ENCODE measurements around the gene NKAIN2. TPM values are rescaled to one million over a fixed set of nuclear protein-coding genes. Genes with fewer than 3 reads are reported as not detected.

The NKAIN2 gene
- polyA plus RNA-seq, 1 donor: 6.4 TPM

GRCh38 chr6:123806561-123806960, 2.9 kb downstream of the NKAIN2 start:
- no peak for DNase-seq (ENCODE audit: low read depth)

GRCh38 chr6:123808556-123808955, 4.9 kb downstream of the NKAIN2 start:
- DNase-seq (ENCODE audit: low read depth): no peak

- DNase-seq (ENCODE audit: low read depth): no peak
These were observed 6.5 kb downstream of the NKAIN2 start for GRCh38 chr6:123810214-123810613.

- no peak for DNase-seq (ENCODE audit: low read depth)
These were observed 7.3 kb downstream of the NKAIN2 start for GRCh38 chr6:123810948-123811347.

GRCh38 chr6:123811378-123811777, 7.7 kb downstream of the NKAIN2 start:
- no peak for DNase-seq (ENCODE audit: low read depth)

GRCh38 chr6:123812621-123813020, 9.0 kb downstream of the NKAIN2 start:
- DNase-seq (ENCODE audit: low read depth): no peak

- DNase-seq (ENCODE audit: low read depth): no peak
These were observed 17.4 kb downstream of the NKAIN2 start for GRCh38 chr6:123821112-123821511.

GRCh38 chr6:123829302-123829953, 25.8 kb downstream of the NKAIN2 start:
- DNase-seq (ENCODE audit: low read depth): no peak

- DNase-seq (ENCODE audit: low read depth): no peak
These were observed 26.5 kb downstream of the NKAIN2 start for GRCh38 chr6:123830120-123830519.

- DNase-seq (ENCODE audit: low read depth): no peak
These were observed 35.0 kb downstream of the NKAIN2 start for GRCh38 chr6:123838505-123839234.

- no peak for DNase-seq (ENCODE audit: low read depth)
These were observed 37.6 kb downstream of the NKAIN2 start for GRCh38 chr6:123841067-123841896.

- DNase-seq (ENCODE audit: low read depth): no peak
These were observed 40.3 kb downstream of the NKAIN2 start for GRCh38 chr6:123844011-123844410.

- DNase-seq (ENCODE audit: low read depth): no peak
These were observed 44.7 kb downstream of the NKAIN2 start for GRCh38 chr6:123848347-123848746.

GRCh38 chr6:123849406-123849805, 45.7 kb downstream of the NKAIN2 start:
- no peak for DNase-seq (ENCODE audit: low read depth)

- no peak for DNase-seq (ENCODE audit: low read depth)
These were observed 46.9 kb downstream of the NKAIN2 start for GRCh38 chr6:123850555-123850954.

- no peak for DNase-seq (ENCODE audit: low read depth)
These were observed 50.5 kb downstream of the NKAIN2 start for GRCh38 chr6:123854201-123854600.

- DNase-seq (ENCODE audit: low read depth): no peak
These were observed 51.8 kb downstream of the NKAIN2 start for GRCh38 chr6:123855506-123855905.

- no peak for DNase-seq (ENCODE audit: low read depth)
These were observed 55.6 kb downstream of the NKAIN2 start for GRCh38 chr6:123859291-123859690.

- DNase-seq (ENCODE audit: low read depth): no peak
These were observed 65.7 kb downstream of the NKAIN2 start for GRCh38 chr6:123869334-123869733.

GRCh38 chr6:123873974-123874373, 70.3 kb downstream of the NKAIN2 start:
- DNase-seq (ENCODE audit: low read depth): no peak

GRCh38 chr6:123875784-123876183, 72.1 kb downstream of the NKAIN2 start:
- no peak for DNase-seq (ENCODE audit: low read depth)

- DNase-seq (ENCODE audit: low read depth): no peak
These were observed 76.1 kb downstream of the NKAIN2 start for GRCh38 chr6:123879749-123880148.
